H1 (cell line): ENCODE results near the gene HPD. TPM values are rescaled to one million over a fixed set of nuclear protein-coding genes. Genes with fewer than 3 reads are reported as not detected.

Experiments used
- CTCF ChIA-PET: fragments of 300-600 bp; sonication (Branson Sonifier 250); formaldehyde crosslinking; loops from one replicate; lab custom pipeline; 2021; ENCODE audit not compliant: partially characterized antibody; lab: Charles Lee
- POLR2A ChIA-PET: fragments of 300-600 bp; sonication (Branson Sonifier 250); formaldehyde crosslinking; loops from one replicate; lab custom pipeline; 2021; ENCODE audit warnings: inconsistent platforms; ENCODE audit not compliant: partially characterized antibody; lab: Charles Lee
- DNase-seq, 2 experiments: peaks; one replicate each; pipeline versions ENCODE4 v3.0.0 to v3.0.0-alpha.2; 2010 to 2022; ENCODE audit warnings: low spot score in 2 of 2, low read depth in 1 of 2, mixed read lengths in 1 of 2
- FAIRE-seq: peaks from 2 replicates; lab custom pipeline; 2011; peaks lifted over from hg19 to GRCh38; lab: Jason Lieb, UNC
- H2AFZ ChIP-seq: 2 replicates; pipeline ENCODE4 v1.8.1; 2012; ENCODE audit warnings: low read length, inconsistent platforms
- H2AK5ac ChIP-seq: 2 replicates; pipeline ENCODE4 v1.6.1; 2013; ENCODE audit warnings: low read depth, low read length
- H2BK120ac ChIP-seq: replicated peaks from 2 replicates; pipeline ENCODE3; 2013; ENCODE audit warnings: low read depth, low read length, inconsistent platforms
- H2BK12ac ChIP-seq: 2 replicates; pipeline ENCODE4 v1.6.1; 2013; ENCODE audit warnings: low read depth, low read length
- H2BK15ac ChIP-seq: 2 replicates; pipeline ENCODE4 v1.6.1; 2013; ENCODE audit warnings: low read length
- H2BK20ac ChIP-seq: 2 replicates; pipeline ENCODE4 v1.6.1; 2013; ENCODE audit warnings: low read length
- H2BK5ac ChIP-seq: 2 replicates; pipeline ENCODE4 v1.6.1; 2013; ENCODE audit warnings: low read depth, low read length
- H3K14ac ChIP-seq: 2 replicates; pipeline ENCODE4 v1.6.1; 2013; ENCODE audit warnings: inconsistent platforms; ENCODE audit not compliant: insufficient read length
- H3K18ac ChIP-seq: 2 replicates; pipeline ENCODE4 v1.6.1; 2013; ENCODE audit warnings: low read length; ENCODE audit errors: extremely low read depth
- H3K23ac ChIP-seq: 2 replicates; pipeline ENCODE4 v1.6.1; 2013; ENCODE audit warnings: inconsistent platforms; ENCODE audit not compliant: insufficient read length
- H3K23me2 ChIP-seq: 2 replicates; pipeline ENCODE4 v1.6.1; 2013; ENCODE audit warnings: low read depth, low read length
- H3K27ac ChIP-seq: 2 replicates; pipeline ENCODE4 v1.6.1; 2011; ENCODE audit warnings: low read depth, low read length, inconsistent platforms
- H3K27me3 ChIP-seq, 4 experiments: replicated peaks in 1 of 4; 1 replicate in 1 of 4; 2 replicates in 3 of 4; pipeline versions ENCODE4 v1.6.1 to v1.8.1; 2011 to 2013; ENCODE audit warnings: low read length in 3 of 4, mild to moderate bottlenecking in 3 of 4, inconsistent platforms in 2 of 4, mixed read lengths in 2 of 4, moderate library complexity in 1 of 4; ENCODE audit not compliant: control insufficient read depth in 3 of 4, insufficient read depth in 3 of 4; ENCODE audit errors: extremely low read depth in 1 of 4
- H3K36me3 ChIP-seq, 4 experiments: 2 replicates each; pipeline versions ENCODE4 v1.6.1 to v1.8.1; 2011 to 2013; ENCODE audit warnings: mild to moderate bottlenecking in 4 of 4, low read length in 3 of 4, moderate library complexity in 2 of 4, control low read depth in 1 of 4, inconsistent platforms in 1 of 4; ENCODE audit not compliant: insufficient read depth in 4 of 4, control insufficient read depth in 2 of 4
- H3K4ac ChIP-seq: replicated peaks from 2 replicates; pipeline ENCODE3; 2013; ENCODE audit warnings: low read length, low read depth, mixed read lengths, inconsistent platforms; ENCODE audit not compliant: insufficient read length
- H3K4me1 ChIP-seq, 4 experiments: replicated peaks in 1 of 4; 1 replicate in 1 of 4; 2 replicates in 3 of 4; pipeline versions ENCODE4 v1.6.1 to v1.8.1; 2011 to 2013; ENCODE audit warnings: low read length in 3 of 4, inconsistent platforms in 2 of 4, mixed read lengths in 1 of 4; ENCODE audit not compliant: insufficient read depth in 4 of 4, control insufficient read depth in 3 of 4
- H3K4me2 ChIP-seq, 2 experiments: 2 replicates each; pipeline versions ENCODE4 v1.6.1 to v1.8.1; 2011 to 2013; ENCODE audit warnings: low read depth in 2 of 2, low read length in 2 of 2, control low read depth in 1 of 2, inconsistent platforms in 1 of 2, mild to moderate bottlenecking in 1 of 2; ENCODE audit not compliant: insufficient read depth in 1 of 2
- H3K4me3 ChIP-seq, 4 experiments: fragments of 200-600, 300-600 bp in 1 of 4; sonication (generic), shearing (Covaris generic), sonication (Bioruptor Twin) in 1 of 4; 2 replicates each; pipeline versions ENCODE4 v1.5.1 to v1.8.1; 2011 to 2016; ENCODE audit warnings: low read length in 4 of 4, low read depth in 3 of 4, control low read depth in 2 of 4, inconsistent platforms in 2 of 4, mild to moderate bottlenecking in 2 of 4, mixed read lengths in 1 of 4, moderate library complexity in 1 of 4; ENCODE audit not compliant: insufficient read depth in 2 of 4; ENCODE audit errors: extremely low read depth in 1 of 4
- H3K56ac ChIP-seq: replicated peaks from 2 replicates; pipeline ENCODE3; 2013; ENCODE audit warnings: low read depth, mild to moderate bottlenecking, mixed read lengths, low read length, inconsistent platforms; ENCODE audit not compliant: insufficient read length
- H3K79me1 ChIP-seq: 2 replicates; pipeline ENCODE4 v1.6.1; 2013; ENCODE audit warnings: low read depth, low read length, control low read depth
- H3K79me2 ChIP-seq, 2 experiments: 2 replicates each; pipeline versions ENCODE4 v1.6.1 to v1.8.1; 2012 to 2013; ENCODE audit warnings: low read length in 2 of 2, mild to moderate bottlenecking in 2 of 2, inconsistent platforms in 1 of 2; ENCODE audit not compliant: insufficient read depth in 2 of 2, control insufficient read depth in 1 of 2
- H3K9ac ChIP-seq, 4 experiments: replicated peaks in 1 of 4; 1 replicate in 1 of 4; 2 replicates in 3 of 4; pipeline versions ENCODE4 v1.6.1 to v1.8.1; 2011 to 2013; ENCODE audit warnings: low read depth in 3 of 4, low read length in 3 of 4, control low read depth in 2 of 4, mild to moderate bottlenecking in 2 of 4, moderate library complexity in 2 of 4, inconsistent platforms in 1 of 4; ENCODE audit errors: extremely low read depth in 1 of 4
- H3K9me3 ChIP-seq, 2 experiments: 2 replicates each; pipeline versions ENCODE4 v1.6.1 to v1.8.1; 2012 to 2013; ENCODE audit warnings: mild to moderate bottlenecking in 2 of 2, moderate library complexity in 2 of 2, control low read depth in 1 of 2, inconsistent platforms in 1 of 2, low read depth in 1 of 2, low read length in 1 of 2, mixed read lengths in 1 of 2; ENCODE audit not compliant: insufficient read depth in 2 of 2
- H4K20me1 ChIP-seq, 2 experiments: replicated peaks in 1 of 2; 2 replicates each; pipeline versions ENCODE3 to v1.8.1; 2011 to 2013; ENCODE audit warnings: inconsistent platforms in 2 of 2, low read length in 2 of 2, mild to moderate bottlenecking in 1 of 2; ENCODE audit not compliant: insufficient read depth in 2 of 2, control insufficient read depth in 1 of 2
- H4K5ac ChIP-seq: 2 replicates; pipeline ENCODE4 v1.6.1; 2013; ENCODE audit warnings: low read length, low read depth, mixed read lengths, inconsistent platforms; ENCODE audit not compliant: insufficient read length
- H4K8ac ChIP-seq: 2 replicates; pipeline ENCODE4 v1.8.0; 2013; ENCODE audit warnings: mild to moderate bottlenecking, moderate library complexity, low read length, inconsistent platforms; ENCODE audit not compliant: insufficient read depth; ENCODE audit errors: extremely low read depth
- H4K91ac ChIP-seq: replicated peaks from 2 replicates; pipeline ENCODE3; 2013; ENCODE audit warnings: low read length, mixed read lengths, inconsistent platforms; ENCODE audit not compliant: insufficient read length
- KDM1A ChIP-seq: fragments of 200-600, 300-600 bp; sonication (generic); IDR thresholded peaks from 2 replicates; pipeline ENCODE4 v1.7.1; 2016; ENCODE audit warnings: mild to moderate bottlenecking, low read length, borderline replicate concordance
- RNF2 ChIP-seq: fragments of 200-900, 300-1000 bp; sonication (generic); IDR thresholded peaks from 2 replicates; pipeline ENCODE4 v1.7.1; 2016; ENCODE audit warnings: borderline replicate concordance, low read depth, mild to moderate bottlenecking, antibody characterized with exemption, low read length; ENCODE audit not compliant: poor library complexity, severe bottlenecking; ENCODE audit errors: missing control alignments
- WGBS, 2 experiments: shearing (Covaris generic) in 1 of 2; methylation state at CpG; one replicate each; pipeline versions ENCODE4 v1.1.6 to v1.1.7; 2013 to 2015; ENCODE audit warnings: low lambda C conversion rate in 2 of 2, mixed read lengths in 2 of 2, inconsistent platforms in 1 of 2, low coverage in 1 of 2, missing lambda C conversion rate in 1 of 2; ENCODE audit not compliant: insufficient replicate concordance in 2 of 2, insufficient coverage in 1 of 2, insufficient read length in 1 of 2; ENCODE audit errors: extremely low coverage in 1 of 2, missing lambda C conversion rate in 1 of 2; 5-methylcytosine and 5-hydroxymethylcytosine counted together
- polyA plus RNA-seq, 7 experiments: library from polyadenylated mRNA; depleted of rRNA in 3 of 7; stranded (reverse) in 5 of 7; unstranded in 2 of 7; fragments of >200 nt in 5 of 7; fragments of 200-250 nt in 2 of 7; gene quantifications; 1 replicate in 5 of 7; 2 replicates in 1 of 7; 4 replicates in 1 of 7; pipeline versions ENCODE4 v1.2.1 to v1.2.3, GENCODE V29; 2011 to 2013; ENCODE audit warnings: missing spikeins in 2 of 7, mixed read lengths in 2 of 7
- total RNA-seq: library from RNA; stranded (reverse); fragmentation: NEBNext Ultra II Directional; extraction: Animal tissue kit (Norgen Biotek cat#: 25700); gene quantifications from 2 replicates; pipeline ENCODE4 v1.2.1, GENCODE V29; 2021

Gene HPD
- total and polyA plus RNA-seq, 2 of the 8 experiments (the other 6 are each of a cell fraction or from before 2014, with no cell fraction given) = 0.48 to 0.56 TPM

DNA sequence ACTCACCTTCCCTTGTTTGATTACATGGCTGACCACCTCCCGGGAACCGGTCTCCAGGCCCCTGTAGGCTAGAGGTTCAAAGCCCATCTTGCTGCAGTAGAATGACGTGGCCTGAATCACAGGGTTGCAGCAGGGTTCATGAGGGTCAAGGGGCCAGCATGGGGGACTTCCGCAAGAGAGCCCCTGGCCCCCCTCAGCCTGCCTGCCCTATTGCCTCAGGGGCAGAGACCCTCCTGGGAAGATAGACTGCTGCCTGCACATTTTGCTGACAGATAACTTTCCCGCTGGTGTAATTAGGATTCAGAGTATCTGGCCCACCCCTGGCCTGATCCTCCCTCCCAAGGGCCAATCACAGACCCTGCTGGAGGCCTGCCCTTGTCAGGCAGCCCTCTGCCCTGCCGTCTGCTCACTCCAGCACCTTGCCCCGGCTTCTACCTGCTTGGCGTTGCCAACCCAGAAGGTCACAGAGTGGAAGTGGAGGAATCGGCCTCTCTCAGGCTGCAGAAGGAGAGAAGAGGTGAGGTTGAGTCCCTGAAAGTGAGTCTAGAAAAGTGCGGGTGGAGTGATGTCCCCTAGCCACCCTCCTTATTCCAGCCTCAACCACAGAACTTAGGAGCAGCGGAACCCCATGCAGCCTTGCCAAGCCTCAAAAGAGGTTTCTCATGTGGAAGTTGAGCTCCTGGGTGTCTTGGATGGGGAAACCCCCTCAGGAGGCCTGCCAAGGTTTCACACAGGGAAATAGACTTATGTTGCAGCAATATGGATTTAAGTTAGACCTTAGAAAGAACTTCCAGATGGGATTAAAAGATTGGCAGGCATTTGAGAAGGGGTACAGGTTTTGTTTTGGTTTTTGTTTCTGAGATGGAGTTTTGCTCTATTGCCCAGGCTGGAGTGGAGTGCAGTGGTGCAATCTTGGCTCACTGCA is 1.1 kb downstream of the HPD start:
- CTCF ChIA-PET = interaction anchor here (1.2 to 1.5 kb wide), 3 partner anchors 14 to 62 kb away, joined by 3 to 6 read pairs (median 3); partner anchors contain the start of gene CFAP251

More for the DNA sequence above, 1.1 kb downstream of the HPD start:
- Histone ChIP-seq H3K23ac (no peak overlapping the region), H2BK120ac (no peak overlapping the region), H3K4me3 (no peak overlapping the region), H4K5ac (no peak overlapping the region), H2BK20ac (0 out of 2 replicates have a peak overlapping the region, but pooled peaks have one; percentile 61), H2AFZ (no peak overlapping the region), H3K27ac (no peak overlapping the region), H2BK5ac (0 out of 2 replicates have a peak overlapping the region, but pooled peaks have one; percentile 52), H3K27me3 (no peaks in the 10 kb centered on the region; a peak in 1 of 7 replicates), H3K56ac (no peak overlapping the region), H3K79me2 (no peaks in the 10 kb centered on the region), H4K91ac (no peak overlapping the region), H3K23me2 (no peaks in the 10 kb centered on the region), H4K8ac (no peak overlapping the region), H3K4me2 (no peak overlapping the region), H2BK15ac (no peak overlapping the region), H3K18ac (no peak overlapping the region), H3K4me1 (peaks cover 0 to 17% (median 11%) of the 10 kb centered on the region in 4 experiments; a peak in 5 of 7 replicates), H3K14ac (no peak overlapping the region), H4K20me1 (no peaks in the 10 kb centered on the region), H2BK12ac (no peak overlapping the region), H3K36me3 (no peaks in the 10 kb centered on the region), H2AK5ac (no peak overlapping the region), H3K9me3 (no peaks in the 10 kb centered on the region), H3K9ac (no peak overlapping the region), H3K4ac (peak overlapping the region; percentile 69), H3K79me1 (no peaks in the 10 kb centered on the region)
- whole genome bisulfite sequencing, 2 experiments = 81% methylated on average over 11 of the region's 11 CpGs; no CpG with 5 or more reads in 1 of the 2 experiments
- no peak for DNase-seq
- no peak for FAIRE-seq
- TF ChIP-seq RNF2 = no peak
- TF ChIP-seq KDM1A = peak; percentile 90; the same call in 1 of the 2 replicates
- POLR2A ChIA-PET = no interaction called here
